ENCODE data around the gene IFT88.

Gene IFT88

DNA sequence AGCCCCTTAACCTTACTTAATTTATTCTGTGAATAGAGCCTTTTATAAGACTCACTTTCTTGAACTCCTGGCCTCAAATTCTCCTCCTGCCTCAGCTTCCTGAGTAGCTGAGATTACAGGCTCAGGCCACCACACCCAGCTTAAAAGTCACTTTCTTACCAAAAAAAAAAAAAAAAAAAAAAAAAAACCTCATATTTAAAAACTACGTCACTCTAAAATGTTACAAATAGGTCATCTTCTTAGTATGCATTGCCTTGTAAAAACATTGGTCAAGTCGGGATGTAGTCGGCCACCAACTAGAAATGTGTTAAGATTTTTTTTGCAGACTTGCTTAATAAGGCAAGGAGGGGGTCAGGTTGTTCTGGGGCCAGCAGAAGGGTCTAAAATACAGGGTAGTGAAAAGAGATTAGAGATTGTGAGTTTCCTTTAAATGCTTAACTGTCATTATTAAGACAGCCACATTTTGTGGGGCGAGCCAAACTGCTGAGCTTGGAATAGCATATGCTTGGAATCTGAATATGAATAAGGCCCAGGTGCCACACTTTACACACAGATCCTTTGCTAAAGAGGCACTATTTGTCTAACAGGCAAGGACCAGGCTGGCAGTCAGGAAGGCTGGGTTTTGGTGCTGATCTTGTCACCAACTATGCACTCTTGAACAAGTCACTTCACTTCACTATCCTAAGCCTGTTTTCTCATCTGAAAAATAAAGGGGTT, 120.1 kb downstream of the IFT88 start:
- no peak for DNase-seq

GRCh38 chr13:20689291-20689690, 122.3 kb downstream of the IFT88 start:
- no peak for DNase-seq

DNA sequence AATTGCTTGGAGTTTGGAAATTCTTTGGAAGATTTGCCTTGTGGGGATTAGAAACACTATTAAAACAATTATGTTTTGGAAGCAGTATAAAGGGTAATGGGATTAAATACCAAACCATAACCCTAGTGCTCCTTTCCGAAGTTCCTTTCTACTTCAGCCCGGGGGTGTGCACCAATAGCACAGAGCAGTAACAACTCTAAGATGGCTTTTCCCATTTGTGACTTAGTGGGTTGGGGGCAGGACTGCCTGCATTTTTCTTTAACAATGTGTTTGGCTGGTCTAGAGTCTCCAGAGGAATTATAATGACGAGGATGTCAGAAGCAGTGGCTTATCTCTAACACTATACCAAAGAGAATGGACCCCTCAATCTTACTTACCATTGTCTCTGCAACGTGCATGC, 124.7 kb downstream of the IFT88 start:
- no peak for DNase-seq

DNA sequence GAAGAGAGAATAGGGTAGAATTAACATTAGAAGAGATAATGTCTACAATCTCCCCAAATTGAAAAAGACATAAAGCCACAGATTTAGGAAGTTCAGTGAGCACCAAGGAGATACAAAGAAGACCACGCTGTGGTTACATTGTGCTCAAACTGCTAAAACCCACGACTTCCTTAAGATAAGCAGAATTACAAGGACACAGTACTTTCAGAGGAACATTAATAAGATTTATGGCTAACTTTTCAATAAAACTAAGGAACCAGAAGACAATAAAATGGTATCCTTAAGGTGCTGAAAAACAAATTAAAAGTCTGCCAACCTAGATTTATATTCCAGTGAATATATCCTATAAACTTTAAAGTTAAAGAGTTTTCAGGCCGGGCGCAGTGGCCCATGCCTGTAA, 129.1 kb downstream of the IFT88 start:
- DNase-seq, result peak; percentile 13 to 43

DNA sequence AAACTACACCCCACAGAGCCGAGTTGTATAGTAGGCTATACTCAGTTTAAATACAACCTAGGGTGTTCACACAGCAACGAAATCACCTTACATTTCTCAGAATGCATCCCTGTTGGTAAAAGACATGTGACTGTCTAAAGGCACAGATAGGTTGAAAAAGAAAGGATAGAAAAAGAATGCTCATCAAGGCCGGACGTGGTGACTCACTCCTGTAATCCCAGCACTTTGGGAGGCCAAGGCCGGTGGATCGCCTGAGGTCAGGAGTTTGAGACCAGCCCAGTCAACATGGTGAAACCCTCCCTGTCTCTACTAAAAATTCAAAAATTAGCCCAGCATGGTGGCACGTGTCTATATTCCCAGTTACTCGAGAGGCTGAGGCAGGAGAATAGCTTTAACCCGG, 132.8 kb downstream of the IFT88 start:
- DNase-seq, result no peak

- no peak for DNase-seq
Observed at GRCh38 chr13:20700288-20700687, 133.3 kb downstream of the IFT88 start.

DNA sequence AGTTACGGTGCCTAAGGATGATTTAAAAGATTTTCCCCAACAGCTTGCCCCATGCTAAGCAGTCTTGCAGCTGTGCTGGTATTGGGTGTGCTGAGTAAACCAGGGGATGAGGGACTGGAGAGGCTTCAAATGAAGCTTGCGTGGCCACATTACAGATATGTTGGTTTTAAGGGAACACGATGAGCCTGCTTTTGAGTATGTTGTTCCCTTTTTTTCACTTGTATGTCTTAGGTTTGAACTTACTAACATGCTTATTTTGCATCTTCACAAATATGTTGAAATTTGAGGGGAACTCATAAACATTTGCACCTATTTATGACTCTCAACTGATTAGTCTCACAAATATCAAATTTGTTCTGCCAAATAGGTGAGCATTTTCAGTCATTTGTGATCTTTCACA, 134.5 kb downstream of the IFT88 start:
- no peak for DNase-seq

- DNase-seq, result peak in 1 of 2 experiments; percentile 2
Observed at GRCh38 chr13:20702530-20702914, 135.6 kb downstream of the IFT88 start.

GRCh38 chr13:20702915-20703779, 136.2 kb downstream of the IFT88 start, which contains the start of gene IL17D:
TSS of gene IL17D (plus strand) at chr13:20703699. CDS start at chr13:20704002, 303 bp downstream.
- no peak for DNase-seq

GRCh38 chr13:20703780-20704458, 137.0 kb downstream of the IFT88 start:
- DNase-seq, result peak; percentile 1 to 24

GRCh38 chr13:20704459-20705069, 137.6 kb downstream of the IFT88 start:
- peak in 1 of 2 experiments; percentile 15 for DNase-seq

DNA sequence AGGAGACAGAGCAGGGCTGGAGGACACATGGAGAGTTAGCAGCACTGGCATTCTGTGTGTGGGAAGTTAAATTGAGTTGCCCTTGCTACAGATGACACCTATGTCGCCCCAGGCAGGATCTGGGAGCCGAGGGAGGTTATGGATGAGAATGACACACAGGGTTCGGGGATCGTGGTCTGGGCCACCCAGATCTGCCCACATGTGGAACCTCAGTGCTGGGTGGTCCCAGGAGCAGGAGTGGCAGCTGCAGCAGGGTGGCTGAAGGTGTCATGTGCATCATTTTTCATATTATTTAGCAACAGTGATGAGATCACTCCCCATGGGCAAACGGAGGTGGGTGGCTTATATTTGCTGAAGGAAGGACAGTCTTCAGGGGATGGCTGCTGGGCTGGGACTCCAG, 139.7 kb downstream of the IFT88 start:
- no peak for DNase-seq

DNA sequence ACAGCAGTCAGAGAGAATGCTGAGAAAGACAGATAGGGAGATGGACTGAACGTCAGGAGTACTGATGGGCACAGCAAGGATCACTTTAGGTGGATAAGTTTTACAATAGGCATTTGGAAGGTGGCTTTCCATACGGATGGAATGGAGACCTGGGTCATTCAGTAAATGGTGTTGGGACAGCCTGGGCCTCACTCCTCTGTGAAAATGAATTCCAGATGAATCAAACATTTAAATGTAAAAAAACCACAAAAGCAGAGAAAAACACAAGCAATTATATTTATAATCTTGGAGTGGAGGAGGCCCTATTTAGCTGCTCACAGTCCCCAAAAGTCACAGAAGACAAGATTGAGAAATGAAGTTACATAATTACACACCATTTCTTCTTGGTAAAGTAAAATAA, 141.3 kb downstream of the IFT88 start:
- no peak for DNase-seq

DNA sequence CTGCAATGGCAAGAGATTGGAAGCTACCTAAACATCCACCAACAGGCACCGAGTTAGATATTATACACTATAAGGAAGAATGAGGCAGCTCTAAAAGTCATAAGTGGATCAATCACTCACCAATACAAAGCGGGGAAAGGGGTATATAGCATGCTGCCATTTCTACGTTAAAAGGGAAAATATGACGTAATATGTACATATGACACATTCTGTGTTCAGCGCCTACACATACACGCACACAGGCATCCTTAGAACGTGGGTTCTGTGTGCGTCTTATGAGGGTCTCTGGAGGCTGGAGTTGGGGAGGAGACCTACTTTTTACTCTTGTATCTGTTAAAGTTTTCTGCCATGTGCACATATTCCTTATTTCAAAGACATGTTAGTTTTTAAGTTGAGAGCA, 142.4 kb downstream of the IFT88 start:
- no peak for DNase-seq

DNA sequence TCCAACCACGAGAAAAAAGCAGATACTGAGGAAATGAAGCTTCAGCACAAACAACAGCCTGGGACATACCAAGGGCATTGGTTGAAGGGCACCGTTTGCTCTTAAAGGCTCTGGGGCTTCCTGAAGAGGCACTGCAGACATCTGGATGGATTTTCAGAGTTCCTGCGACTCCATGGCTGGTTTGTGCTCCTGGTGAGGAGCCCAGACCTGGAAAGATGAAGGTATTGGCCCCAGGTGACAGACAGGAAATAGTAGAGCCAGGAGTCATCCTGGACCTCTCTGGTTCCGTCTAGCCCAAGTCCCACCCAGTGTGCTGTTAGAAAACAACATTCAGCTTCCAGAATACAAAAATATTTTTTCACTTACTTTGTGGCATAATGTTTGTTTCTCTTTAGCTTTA, 142.8 kb downstream of the IFT88 start:
- DNase-seq, result no peak

- DNase-seq, result no peak
Observed at GRCh38 chr13:20711301-20712044, 144.5 kb downstream of the IFT88 start.

- no peak for DNase-seq
Observed at GRCh38 chr13:20713014-20713376, 146.0 kb downstream of the IFT88 start.

GRCh38 chr13:20713751-20714150, 146.8 kb downstream of the IFT88 start:
- DNase-seq, result no peak

- DNase-seq, result no peak
Observed at GRCh38 chr13:20714161-20714560, 147.2 kb downstream of the IFT88 start.

GRCh38 chr13:20714563-20715329, 147.8 kb downstream of the IFT88 start:
- no peak for DNase-seq

DNA sequence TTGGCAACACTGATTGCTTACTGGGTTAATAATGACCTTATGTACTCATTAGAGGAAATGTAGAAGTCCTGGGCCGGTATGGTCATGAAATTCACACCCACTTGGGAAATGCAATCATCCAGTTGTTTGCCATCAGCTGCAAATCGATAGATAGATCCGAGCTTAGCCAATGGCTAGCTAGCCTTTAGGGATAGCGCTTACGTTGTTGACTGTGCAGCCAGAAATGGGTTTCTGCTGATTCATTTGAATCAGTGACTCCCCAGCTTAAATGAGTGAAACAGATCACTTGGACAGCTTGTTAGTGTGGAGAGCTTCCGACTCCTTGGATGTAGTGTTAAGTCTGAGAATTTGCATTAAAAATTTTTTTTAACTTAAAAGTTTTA, 148.4 kb downstream of the IFT88 start:
- DNase-seq, result no peak

- no peak for DNase-seq
Observed at GRCh38 chr13:20716951-20717350, 150.0 kb downstream of the IFT88 start.

Data from Kasumi-1 (cell line).